Thyroid gland (tissue), 4 donors: Measurements from ENCODE around the gene PAK6.

Source experiments
- POLR2A ChIP-seq, 2 donors: fragments of 450-650 bp; IDR thresholded peaks; one replicate each; pipeline ENCODE4 v1.6.1; 2017; ENCODE audit warnings: antibody characterized with exemption in 2 of 2, mild to moderate bottlenecking in 2 of 2, moderate library complexity in 1 of 2
- TF ChIP-seq, protein P1 (sequence below), 6 experiments: fragments of 200-600 bp in 3 of 6; fragments of 450-650 bp in 3 of 6; sonication (generic) in 3 of 6; IDR thresholded peaks; one replicate each; pipeline ENCODE4 v1.5.1; 2016 to 2019; ENCODE audit warnings: antibody characterized with exemption in 6 of 6, mild to moderate bottlenecking in 2 of 6, inconsistent platforms in 1 of 6, moderate library complexity in 1 of 6

GRCh38 chr15:40229956-40230355 is 8.9 kb upstream of the PAK6 start:
- TF ChIP-seq, protein P1, sequence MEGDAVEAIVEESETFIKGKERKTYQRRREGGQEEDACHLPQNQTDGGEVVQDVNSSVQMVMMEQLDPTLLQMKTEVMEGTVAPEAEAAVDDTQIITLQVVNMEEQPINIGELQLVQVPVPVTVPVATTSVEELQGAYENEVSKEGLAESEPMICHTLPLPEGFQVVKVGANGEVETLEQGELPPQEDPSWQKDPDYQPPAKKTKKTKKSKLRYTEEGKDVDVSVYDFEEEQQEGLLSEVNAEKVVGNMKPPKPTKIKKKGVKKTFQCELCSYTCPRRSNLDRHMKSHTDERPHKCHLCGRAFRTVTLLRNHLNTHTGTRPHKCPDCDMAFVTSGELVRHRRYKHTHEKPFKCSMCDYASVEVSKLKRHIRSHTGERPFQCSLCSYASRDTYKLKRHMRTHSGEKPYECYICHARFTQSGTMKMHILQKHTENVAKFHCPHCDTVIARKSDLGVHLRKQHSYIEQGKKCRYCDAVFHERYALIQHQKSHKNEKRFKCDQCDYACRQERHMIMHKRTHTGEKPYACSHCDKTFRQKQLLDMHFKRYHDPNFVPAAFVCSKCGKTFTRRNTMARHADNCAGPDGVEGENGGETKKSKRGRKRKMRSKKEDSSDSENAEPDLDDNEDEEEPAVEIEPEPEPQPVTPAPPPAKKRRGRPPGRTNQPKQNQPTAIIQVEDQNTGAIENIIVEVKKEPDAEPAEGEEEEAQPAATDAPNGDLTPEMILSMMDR (IDR thresholded peaks at IDR 0.05), result no peak
- no peak for TF ChIP-seq POLR2A (IDR thresholded peaks at IDR 0.05)
